ENCODE measurements around the gene THAP11.

GRCh38 chr16:67879462-67879861, 37.3 kb downstream of the THAP11 start:
- TF ChIP-seq CTCF (IDR thresholded peaks at IDR 0.05; ENCODE audit: low read length) (no peak), EZH2 (optimal IDR thresholded peaks at IDR 0.05; ENCODE audit: low read depth, low read length) (no peak), EZH2phosphoT487 (IDR thresholded peaks at IDR 0.05; ENCODE audit: low read length) (no peak)

All from MM.1S (cell line).